GM11168 (cell line): Measurements from ENCODE around the gene BCORL1.

Source experiments
- in situ Hi-C: fragments of 300-500 bp; cut with MboI; formaldehyde crosslinking; loops from one replicate; pipeline ENCODE4 v1.12.0; 2022; ENCODE audit warnings: low sequenced_read_pairs; ENCODE audit not compliant: unreplicated experiment

The BCORL1 gene

GRCh38 chrX:129982300-129983251 is at the start of gene BCORL1:
BCORL1 (plus strand) TSS chrX:129982635; CDS start chrX:130005232, 22,597 bp downstream.
- in situ Hi-C loops: no loop called here

DNA sequence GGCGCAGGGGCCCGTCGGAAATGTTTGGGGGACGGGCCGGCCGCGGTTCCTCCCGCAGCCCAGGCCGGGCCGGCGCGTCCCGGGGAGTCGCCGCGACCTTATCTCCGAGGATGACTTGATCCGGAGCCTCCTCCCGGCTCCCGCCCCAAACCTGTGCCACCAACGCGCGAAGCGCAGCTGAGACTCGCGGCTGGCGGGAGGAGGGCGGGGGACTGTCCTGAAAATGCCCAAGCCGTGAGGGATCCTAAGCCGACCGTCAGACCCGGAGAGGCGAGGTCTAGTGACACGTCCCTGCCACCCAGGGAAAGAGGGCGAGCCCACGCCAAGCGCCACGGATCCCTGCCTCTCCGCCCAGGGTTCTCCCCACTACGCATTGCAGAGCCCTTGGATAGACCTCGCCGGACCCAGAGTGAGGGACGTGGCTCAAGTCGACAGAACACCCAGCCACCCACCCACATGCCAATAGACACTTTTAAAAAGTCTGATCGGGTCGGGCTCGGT is 49.6 kb upstream of the BCORL1 start:
- in situ Hi-C loops: no loop called here

DNA sequence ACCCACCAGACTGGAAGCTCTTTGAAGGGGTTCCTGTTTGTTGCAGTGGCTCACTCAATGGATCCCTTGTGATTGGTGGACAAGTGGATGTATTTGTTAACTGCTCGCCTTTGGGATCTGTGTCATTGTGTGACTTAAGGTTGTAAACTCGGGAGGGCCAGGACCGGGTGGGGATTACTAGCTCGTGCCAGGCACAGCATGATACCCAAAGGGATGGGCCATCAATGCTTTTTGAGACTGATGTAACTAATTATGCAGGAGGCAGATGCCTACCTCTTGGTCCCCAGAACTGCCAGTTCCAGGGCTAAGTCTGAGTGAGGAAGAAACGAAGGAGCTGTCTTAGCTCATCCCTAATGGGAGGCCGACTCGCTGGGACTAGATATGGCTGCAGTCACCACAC is 48.7 kb upstream of the BCORL1 start:
- in situ Hi-C loops: no loop called here

GRCh38 chrX:129934461-129934860 is 48.0 kb upstream of the BCORL1 start:
- in situ Hi-C loops: no loop called here

GRCh38 chrX:129934952-129935351 is 47.5 kb upstream of the BCORL1 start:
- in situ Hi-C loops: no loop called here

- in situ Hi-C loops: no loop called here
Measured at GRCh38 chrX:129938081-129938480, 44.4 kb upstream of the BCORL1 start.

GRCh38 chrX:129939986-129940385 is 42.4 kb upstream of the BCORL1 start:
- in situ Hi-C loops: no loop called here

DNA sequence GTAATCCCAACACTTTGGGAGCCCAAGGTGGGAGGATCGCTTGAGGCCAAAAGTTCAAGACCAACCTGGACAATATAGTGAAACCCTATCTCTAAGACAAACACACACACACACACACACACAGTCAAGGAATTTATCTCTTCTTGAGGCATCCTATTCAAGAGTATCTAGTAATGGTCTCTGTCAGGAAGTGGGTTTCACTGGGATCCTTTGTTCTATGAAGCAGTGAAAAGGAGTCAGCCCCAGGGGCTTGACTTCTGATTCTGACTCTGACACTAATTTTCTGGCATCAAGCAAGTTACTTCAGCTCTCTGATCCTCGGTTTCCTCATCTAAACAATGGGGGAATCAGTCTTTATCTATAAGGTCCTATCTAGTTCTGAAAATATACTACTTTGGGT is 41.7 kb upstream of the BCORL1 start:
- in situ Hi-C loops: no loop called here

DNA sequence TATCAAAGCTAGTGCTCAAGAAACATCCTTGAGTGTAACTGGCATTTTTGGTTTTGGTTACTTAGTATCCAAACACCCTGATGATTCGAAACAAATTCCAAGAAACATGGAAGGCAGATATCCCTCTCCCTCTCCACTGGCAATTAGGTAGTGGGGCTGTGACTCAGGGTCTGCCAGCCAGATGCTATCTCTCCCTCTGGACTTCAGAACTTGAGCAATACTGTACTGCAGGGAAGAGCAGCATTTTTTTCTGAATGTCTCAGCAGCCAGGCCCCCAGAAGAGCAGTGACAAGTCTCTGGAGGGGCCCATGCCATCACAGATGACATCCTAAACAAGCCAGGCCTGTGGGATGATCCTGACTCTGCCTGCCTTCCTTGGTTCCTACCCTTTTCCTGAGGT is 37.3 kb upstream of the BCORL1 start:
- in situ Hi-C loops: no loop called here

GRCh38 chrX:129953334-129953648 is 29.1 kb upstream of the BCORL1 start:
- in situ Hi-C loops: no loop called here

GRCh38 chrX:129953881-129954280 is 28.6 kb upstream of the BCORL1 start:
- in situ Hi-C loops: no loop called here

- in situ Hi-C loops: no loop called here
Measured at GRCh38 chrX:129954804-129955203, 27.6 kb upstream of the BCORL1 start.

DNA sequence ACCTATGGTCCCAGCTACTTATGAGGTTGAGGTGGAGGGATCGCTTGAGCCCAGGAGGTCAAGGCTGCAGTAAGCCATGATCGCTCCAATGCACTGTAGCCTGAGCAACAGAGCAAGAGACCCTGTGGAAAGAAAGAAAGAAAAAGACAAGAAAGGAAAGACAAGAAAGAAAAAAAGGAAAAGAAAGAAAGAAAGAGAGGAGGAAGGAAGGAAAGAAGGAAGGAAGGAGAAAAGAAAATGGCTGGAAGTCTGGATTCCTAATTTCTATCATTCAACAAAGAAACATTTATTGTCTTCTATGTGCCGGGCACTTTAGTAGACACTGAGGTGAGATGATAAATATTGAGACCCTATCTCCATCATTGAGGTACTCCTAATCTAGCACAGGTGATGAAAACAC is 26.8 kb upstream of the BCORL1 start:
- in situ Hi-C loops: no loop called here

DNA sequence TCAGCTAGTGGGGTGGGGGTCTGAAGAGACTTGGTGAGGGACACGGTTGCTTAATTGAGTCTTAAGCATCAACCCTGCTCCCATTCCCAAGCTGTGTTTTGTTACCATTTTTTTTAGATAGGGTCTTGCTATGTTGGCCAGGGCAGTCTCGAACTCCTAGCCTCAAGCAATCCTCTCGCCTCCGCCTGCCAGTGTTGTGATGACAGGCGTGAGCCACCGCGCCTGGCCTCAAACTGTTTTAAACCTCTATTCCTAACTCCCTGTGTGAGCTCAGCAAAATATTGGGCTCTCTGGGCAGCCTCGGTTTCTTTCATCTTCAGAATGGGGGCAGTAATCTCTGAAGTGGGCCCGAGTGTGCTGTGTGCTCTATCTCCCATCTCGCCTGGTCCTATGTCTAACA is 26.3 kb upstream of the BCORL1 start:
- in situ Hi-C loops: no loop called here

DNA sequence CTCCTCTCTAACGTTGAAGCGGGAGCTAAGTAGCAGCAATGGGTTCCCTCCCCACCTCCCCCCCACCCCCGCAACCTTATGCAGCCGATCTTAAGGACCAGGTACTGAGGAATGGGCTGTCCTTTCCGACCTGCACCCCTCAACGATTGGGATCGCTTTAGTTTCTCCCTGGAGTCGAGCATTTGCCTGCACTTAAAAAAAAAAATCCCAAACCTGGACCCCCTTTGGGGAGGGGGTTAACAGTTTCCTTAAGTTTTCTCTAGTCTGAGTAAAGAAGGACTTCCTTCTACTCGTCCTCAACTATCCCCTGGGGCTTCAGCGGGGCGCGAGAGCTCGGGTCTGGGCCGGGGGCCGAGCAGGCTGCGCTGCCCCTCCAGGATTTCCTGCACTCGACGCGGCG is 25.7 kb upstream of the BCORL1 start:
- in situ Hi-C loops: no loop called here

DNA sequence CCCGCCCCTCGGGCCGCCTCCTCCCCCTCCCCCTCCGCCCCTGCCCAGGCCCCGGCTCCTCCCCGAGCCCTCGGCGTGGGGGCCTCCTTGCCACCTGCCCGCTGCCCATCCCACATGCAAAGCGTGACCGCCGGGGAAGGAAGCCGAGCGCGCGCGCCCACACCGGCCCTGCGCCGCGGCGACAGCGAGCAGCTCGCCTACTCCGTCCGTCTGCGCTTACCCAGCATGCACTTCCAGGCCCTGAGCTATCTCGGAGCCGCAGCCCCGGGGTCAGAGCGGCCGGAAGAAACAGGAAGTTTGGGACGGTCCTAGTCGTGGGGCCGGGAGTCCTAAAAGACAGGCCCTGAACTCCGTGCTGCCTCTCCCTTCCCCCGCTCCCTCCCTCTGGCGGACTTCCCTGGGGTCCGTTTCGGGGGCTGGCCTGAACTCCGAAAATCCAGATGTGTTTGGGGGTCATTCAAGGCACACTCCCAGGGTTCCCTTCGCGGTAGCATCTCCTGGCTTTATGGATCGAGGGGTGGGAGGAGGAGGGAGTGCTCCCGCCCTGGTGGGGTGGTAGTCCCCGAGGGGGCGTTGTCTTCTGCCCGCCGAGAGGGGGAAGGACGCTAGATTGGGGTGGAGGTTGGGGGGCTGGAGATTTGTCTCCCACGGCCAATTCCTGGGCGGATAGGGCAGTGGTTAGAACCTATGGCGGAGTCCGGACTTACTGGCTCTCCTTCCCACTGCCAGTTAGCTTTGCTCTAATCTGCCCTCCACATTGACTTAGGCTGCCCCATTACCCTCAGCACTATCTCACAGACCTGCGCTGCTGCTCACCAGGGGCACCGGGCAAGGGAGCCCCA is 25.0 kb upstream of the BCORL1 start:
- in situ Hi-C loops: no loop called here

DNA sequence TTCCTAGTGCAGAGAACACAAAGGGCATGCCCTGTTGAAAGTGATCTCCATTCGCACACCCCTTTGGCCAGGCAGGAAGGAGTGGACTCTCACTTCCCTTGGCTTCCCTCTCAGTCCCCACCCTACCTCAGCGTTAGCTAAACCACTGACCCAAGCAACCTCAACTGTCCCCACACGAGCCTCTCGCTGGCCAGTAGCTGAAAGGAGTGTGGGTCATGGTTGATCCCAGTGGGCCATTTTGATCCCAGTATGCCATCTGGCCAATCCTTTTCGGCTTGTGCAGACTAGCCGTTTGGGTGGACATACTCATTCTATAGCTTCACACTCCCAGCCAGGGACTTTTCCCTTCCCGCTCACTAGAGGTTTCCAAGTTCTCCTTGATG is 24.4 kb upstream of the BCORL1 start:
- in situ Hi-C loops: no loop called here

DNA sequence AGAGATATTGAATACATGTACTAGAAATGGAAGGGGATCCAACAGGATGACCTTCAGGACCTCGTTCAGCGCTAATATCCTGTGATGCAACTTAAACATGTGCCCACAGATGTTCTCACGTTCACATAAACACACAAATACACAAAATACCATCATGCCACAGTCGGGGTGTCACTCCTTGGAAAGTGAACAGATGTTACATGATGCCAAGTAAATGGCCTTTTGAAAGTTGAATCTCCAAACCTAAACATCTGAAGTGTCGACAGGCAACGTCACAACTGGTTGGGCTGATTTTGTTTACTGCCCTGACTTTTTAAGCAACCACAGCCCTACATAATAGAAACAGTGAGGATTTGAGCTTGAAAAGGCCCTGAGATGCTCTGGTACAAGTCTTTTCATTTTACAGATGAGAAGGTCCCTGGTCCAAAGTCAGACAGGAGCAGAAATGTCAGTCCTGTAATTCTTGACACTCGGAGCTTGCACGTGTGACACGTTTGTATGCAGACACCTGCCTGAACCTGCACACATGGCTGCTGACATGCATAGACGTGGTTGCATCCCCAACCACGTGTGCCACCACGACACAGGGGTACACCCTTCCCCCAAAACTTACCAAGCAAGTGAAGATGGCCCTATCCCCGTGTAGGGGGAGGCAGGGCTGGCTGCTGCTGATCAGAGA is 23.5 kb upstream of the BCORL1 start:
- in situ Hi-C loops: no loop called here

GRCh38 chrX:129959493-129959832 is 23.0 kb upstream of the BCORL1 start:
- in situ Hi-C loops: no loop called here

- in situ Hi-C loops: no loop called here
Measured at GRCh38 chrX:129961180-129962083, 21.0 kb upstream of the BCORL1 start.
